ENCODE data around the gene DMGDH.

The DMGDH gene

DNA sequence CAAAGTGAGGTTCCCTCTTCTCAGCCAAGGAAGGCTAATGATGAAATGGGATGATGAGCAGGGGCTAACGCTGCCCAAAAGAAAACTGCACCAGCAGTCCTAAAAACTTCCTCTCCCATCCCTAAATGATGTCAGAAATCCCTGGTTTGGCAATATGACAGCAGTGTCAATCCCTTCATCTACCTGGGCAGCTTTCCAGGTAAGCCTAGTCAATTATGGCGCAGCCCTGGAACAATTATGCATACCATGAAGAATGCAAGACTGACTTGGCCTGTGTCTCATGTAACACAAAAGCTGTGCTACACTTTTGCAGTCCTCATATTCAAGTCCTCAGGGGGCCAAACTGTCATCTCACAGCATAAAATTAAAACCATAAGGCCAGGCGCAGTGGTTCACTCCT is 7.0 kb downstream of the DMGDH start:
- no peak for DNase-seq

DNA sequence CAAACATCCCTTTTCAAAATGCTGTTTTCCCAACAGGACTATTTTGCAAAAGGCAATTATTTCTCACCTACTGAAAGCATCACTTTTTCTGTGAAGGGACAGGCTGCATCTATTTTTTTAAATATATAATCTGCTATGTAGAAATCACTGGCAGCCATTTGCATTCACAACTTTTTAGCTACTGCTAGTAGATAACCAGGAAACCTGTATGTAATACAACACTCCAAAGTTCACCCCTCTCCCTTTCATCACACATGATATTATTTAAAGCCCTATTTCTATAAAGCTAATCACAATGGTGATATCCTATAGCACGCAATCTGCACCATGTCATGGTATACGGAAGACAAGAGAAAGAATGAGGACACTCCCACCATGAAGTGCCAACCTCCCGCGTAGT is 9.8 kb downstream of the DMGDH start:
- no peak for DNase-seq

GRCh38 chr5:79056847-79057246 is 12.6 kb downstream of the DMGDH start:
- DNase-seq: no peak

DNA sequence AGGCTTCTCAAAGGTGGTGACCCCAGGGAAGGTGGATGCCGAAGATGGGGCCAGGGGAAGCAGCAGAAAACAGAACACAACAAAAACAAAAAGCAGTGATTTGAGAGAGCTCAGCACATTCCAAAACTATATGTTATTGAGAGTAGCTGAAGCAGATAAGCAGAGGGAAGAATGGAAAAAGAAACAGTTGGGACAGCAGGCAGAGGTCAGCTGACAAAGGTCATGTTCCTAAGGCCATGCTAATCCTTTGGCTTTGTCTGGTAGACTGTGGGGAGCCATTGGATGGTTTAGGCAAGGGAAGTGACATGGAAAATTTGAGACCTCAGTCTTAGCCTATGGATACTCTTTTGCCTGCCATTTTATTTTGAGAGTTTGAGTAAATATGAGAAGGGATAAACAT is 14.5 kb downstream of the DMGDH start:
- no peak for DNase-seq

- no peak for DNase-seq
Observed at GRCh38 chr5:79053321-79053720, 16.2 kb downstream of the DMGDH start.

- no peak for DNase-seq
Observed at GRCh38 chr5:79050498-79050897, 19.0 kb downstream of the DMGDH start.

GRCh38 chr5:79048437-79048836 is 21.0 kb downstream of the DMGDH start:
- no peak for DNase-seq

- DNase-seq: no peak
Observed at GRCh38 chr5:79047199-79047598, 22.3 kb downstream of the DMGDH start.

- no peak for DNase-seq
Observed at GRCh38 chr5:79042188-79042587, 27.3 kb downstream of the DMGDH start.

DNA sequence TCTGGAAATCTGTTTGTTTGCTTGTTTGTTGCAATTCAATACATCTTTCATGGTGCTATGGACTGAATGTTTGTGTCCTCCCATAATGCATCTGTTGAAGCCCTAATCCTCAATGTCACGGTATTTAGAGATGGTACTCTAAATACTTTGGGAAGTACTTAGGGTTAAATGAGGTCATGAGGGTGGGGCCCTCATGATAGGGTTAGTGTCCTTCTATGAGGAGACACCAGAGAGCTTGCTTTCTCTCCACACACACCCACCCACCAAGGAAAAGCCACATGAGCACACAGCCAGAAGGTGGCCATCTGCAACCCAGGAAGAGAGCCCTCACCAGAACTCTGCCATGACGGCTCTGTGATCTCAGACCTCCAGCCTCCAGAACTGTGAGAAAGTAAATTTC is 32.7 kb downstream of the DMGDH start:
- no peak for DNase-seq

DNA sequence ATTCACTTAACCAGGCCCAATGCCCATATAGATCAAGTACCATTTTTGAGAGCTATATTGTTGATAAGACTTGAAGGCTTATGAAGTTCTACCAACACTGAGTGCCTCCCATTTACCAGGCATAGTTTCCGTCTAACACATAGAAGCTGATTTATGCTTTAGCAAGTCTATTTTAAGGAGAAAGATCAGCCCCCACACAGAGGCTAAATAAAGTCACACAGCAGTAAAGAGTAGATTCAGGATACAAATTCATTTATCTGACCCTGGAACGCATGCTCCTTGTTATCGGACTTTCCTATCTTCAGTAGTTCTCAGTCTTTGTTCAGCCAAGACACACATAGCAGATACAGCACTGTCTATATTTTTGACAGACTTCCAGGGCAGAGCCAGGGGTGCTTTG is 34.2 kb downstream of the DMGDH start:
- no peak for DNase-seq

DNA sequence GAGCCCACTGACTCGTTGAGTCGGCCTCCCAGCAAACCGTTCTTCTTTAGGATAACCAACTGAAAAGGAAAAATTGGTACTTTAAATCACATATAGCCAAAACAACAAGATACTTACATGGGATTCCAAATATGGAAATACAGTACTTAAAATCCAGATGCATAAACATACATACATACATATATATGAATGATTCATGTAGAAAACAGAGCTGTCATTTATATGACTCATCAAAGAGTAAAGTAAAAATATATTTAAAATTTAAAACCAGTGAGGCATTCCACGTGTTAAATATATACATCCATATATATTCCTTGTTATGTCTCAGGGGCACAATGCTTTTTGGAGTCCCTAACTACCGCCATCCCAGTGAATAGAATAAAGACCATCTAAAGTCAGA is 36.7 kb downstream of the DMGDH start:
- DNase-seq: no peak

GRCh38 chr5:79032031-79032695 is 37.3 kb downstream of the DMGDH start:
- no peak for DNase-seq

- no peak for DNase-seq
Observed at GRCh38 chr5:79031485-79031867, 38.0 kb downstream of the DMGDH start.

DNA sequence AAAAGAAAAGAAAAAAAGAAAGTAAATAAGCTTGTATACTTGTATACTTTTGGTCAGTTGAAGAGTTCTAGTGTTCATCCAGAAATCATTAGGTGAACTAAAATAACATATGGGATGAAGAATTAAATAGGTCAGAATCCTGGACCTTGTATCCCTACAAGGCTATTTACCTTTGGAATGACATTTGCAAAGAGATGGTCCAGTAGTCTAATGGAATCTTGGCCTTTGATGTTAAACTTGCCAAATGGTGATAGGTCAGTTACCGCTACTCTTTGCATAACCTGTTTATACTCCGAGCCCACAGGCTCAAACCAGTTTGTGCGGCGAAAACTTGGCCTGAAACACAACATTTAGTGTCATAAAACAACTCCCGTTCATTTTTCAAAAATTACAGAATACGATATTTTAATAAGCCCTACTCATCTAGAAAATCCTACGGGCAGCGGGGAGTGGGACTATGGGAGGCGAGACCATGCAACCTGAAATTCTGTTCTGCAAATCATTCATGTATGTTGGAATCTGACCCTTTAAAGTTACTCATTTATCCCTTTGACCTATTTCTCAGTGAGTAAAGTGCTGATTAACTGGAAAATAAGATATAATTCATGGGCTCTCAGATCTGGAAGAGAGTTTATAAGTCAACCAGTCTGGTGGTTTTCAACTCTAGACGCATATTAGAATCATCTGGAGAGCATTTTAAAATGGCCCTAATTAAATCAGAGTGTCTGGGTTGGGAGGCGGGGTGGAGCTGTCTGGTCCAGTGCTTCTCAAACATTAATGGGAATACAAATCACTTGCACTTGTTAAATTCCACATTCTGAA is 38.6 kb downstream of the DMGDH start:
- no peak for DNase-seq

GRCh38 chr5:79025054-79025472 is 44.4 kb downstream of the DMGDH start:
- peak; percentile 37 for DNase-seq

GRCh38 chr5:79023947-79024346 is 45.5 kb downstream of the DMGDH start:
- no peak for DNase-seq

GRCh38 chr5:79023348-79023747 is 46.1 kb downstream of the DMGDH start:
- DNase-seq: no peak

- no peak for DNase-seq
Observed at GRCh38 chr5:79022771-79023170, 46.7 kb downstream of the DMGDH start.

- no peak for DNase-seq
Observed at GRCh38 chr5:79021753-79022152, 47.7 kb downstream of the DMGDH start.

DNA sequence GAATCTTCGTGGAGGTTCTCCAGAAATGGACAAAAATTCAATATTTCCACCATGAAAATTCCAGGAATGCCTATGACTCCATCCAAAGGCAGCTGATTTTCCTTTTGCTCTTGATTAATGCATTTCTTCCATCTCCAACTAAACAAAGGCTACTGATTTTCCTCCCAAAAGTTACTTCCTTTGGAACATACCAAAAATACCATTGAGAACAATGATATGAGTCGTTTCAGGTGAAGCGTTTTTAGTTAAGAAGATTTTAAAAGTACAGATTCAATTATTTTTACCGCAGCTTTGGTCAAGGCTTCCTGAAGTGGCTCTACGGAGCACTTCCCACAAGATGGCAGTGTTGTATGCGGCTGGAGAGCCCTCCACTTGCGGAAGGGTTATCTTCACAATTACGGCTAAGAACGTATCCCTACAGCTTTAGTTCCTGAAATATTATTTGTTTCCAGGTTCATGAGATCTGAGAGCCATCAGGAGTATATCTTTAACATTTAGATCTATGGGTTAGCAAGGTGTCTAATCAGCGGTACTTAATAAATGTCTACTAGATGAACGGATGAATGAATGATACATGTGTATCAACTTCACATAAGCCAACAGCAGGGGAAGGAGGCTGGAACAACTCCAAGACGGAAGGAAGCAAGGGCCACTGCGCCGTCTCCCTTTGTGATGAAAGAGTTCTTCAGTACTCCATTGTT is 48.5 kb downstream of the DMGDH start:
- peak; percentile 42 for DNase-seq

DNA sequence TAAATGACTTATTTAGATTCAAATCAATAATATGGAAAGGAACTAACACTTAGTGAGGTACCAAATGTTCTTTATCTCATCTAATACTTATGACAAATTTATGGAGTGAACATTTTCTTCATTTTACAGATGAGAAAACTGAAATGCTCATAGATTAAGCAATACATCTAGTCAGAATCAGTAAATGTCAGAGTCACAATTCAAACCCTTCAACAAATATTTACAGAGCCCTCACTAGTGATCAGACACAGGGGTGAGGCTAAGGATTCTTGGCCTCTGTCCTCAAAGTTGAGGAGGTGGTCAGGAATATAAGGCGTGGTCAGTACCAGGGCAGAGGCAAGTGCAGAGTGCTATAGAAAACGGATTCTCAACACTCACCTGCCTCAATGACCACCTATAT is 54.8 kb downstream of the DMGDH start:
- DNase-seq: no peak

DNA sequence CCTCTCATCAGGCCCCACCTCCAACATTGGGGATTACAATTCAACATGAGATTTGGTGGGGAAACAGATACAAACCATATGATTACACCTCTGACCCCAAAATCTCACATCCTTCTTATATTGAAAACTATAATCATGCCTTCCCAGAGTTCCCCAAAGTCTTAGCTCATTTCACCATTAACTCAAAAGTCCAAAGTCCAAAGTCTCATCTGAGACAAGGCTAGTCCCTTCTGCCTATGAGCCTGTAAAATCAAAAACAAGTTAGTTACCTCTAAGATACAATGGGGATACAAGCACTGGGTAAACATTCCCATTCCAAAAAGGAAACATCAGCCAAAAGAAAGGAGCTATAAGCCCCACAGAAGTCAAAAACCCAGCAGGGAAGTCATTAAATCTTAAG is 57.6 kb downstream of the DMGDH start:
- no peak for DNase-seq

- DNase-seq: no peak
Observed at GRCh38 chr5:79011219-79011836, 58.1 kb downstream of the DMGDH start.
